Measurements from ENCODE around the gene DTX3.

- TF ChIP-seq CTCF (conservative IDR thresholded peaks at IDR 0.05) (no peak), EZH2 (IDR thresholded peaks at IDR 0.05; ENCODE audit: low read depth) (no peak)
Observed at GRCh38 chr12:57585156-57585555, 19.5 kb upstream of the DTX3 start.

All from PC-9 (cell line).